ENCODE measurements around the gene SLC25A26. TPM values are rescaled to one million over a fixed set of nuclear protein-coding genes. Genes with fewer than 3 reads are reported as not detected.

The SLC25A26 gene
- total RNA-seq, 2 donors from 2014 or later: 8.6 to 9.2 TPM

DNA sequence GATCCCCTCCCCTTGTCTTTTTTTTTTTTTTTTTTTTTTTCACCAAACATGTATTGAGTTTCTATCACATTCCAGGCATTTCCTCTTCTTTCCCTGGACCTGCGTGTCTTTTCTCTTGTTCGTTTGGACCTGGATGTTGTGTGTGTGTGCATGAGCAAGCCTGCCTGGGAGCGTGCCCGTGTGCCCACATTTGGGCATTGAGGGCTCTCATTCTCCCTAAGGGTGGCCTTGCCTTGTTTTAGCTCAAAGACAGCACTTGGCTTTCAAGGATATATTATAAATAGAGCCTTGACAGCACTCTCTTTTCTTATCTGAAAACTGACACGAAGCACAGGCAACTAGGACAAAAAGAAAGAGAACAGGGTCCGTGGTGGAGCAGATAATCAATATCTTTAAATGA, 39.0 kb upstream of the SLC25A26 start:
- Histone ChIP-seq H3K4me3 (no peak overlapping the region), H3K9me3 (no peaks in the 10 kb centered on the region), H3K27me3 (no peaks in the 10 kb centered on the region), H3K4me1 (no peaks in the 10 kb centered on the region), H3K36me3 (replicated peaks in 1 of 2; ENCODE audit: insufficient read depth in 1 of 2, low read depth in 2 of 2) (no peaks in the 10 kb centered on the region), H3K27ac (no peak overlapping the region)
- DNase-seq (no peak), ATAC-seq (no peak)
- no peak for TF ChIP-seq POLR2A (IDR thresholded peaks at IDR 0.05)
- TF ChIP-seq, protein P1, sequence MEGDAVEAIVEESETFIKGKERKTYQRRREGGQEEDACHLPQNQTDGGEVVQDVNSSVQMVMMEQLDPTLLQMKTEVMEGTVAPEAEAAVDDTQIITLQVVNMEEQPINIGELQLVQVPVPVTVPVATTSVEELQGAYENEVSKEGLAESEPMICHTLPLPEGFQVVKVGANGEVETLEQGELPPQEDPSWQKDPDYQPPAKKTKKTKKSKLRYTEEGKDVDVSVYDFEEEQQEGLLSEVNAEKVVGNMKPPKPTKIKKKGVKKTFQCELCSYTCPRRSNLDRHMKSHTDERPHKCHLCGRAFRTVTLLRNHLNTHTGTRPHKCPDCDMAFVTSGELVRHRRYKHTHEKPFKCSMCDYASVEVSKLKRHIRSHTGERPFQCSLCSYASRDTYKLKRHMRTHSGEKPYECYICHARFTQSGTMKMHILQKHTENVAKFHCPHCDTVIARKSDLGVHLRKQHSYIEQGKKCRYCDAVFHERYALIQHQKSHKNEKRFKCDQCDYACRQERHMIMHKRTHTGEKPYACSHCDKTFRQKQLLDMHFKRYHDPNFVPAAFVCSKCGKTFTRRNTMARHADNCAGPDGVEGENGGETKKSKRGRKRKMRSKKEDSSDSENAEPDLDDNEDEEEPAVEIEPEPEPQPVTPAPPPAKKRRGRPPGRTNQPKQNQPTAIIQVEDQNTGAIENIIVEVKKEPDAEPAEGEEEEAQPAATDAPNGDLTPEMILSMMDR (IDR thresholded peaks at IDR 0.05): no peak
- WGBS, 2 donors: 47 to 48% methylated on average over 6 of the region's 6 CpGs
- intact Hi-C loops (cut with DNase I): no loop called here

GRCh38 chr3:66182246-66182645, 38.6 kb upstream of the SLC25A26 start:
- no peak for ATAC-seq
- no peak for DNase-seq
- Histone ChIP-seq H3K27me3 (no peaks in the 10 kb centered on the region), H3K4me3 (no peak overlapping the region), H3K36me3 (replicated peaks in 1 of 2; ENCODE audit: insufficient read depth in 1 of 2, low read depth in 2 of 2) (no peaks in the 10 kb centered on the region), H3K9me3 (no peaks in the 10 kb centered on the region), H3K4me1 (no peaks in the 10 kb centered on the region), H3K27ac (no peak overlapping the region)
- TF ChIP-seq POLR2A (IDR thresholded peaks at IDR 0.05): no peak
- TF ChIP-seq, protein P1 (IDR thresholded peaks at IDR 0.05): no peak
- intact Hi-C loops (cut with DNase I): no loop called here
- WGBS, 2 donors: 77 to 78% methylated on average over 6 of the region's 6 CpGs

GRCh38 chr3:66186545-66186944, 34.3 kb upstream of the SLC25A26 start:
- intact Hi-C loops (cut with DNase I): no loop called here
- no peaks in the 10 kb centered on the region for H3K36me3 ChIP-seq (replicated peaks in 1 of 2; ENCODE audit: insufficient read depth in 1 of 2, low read depth in 2 of 2)
- no peak for DNase-seq
- H3K4me3 ChIP-seq: no peak overlapping the region
- H3K27ac ChIP-seq: no peak overlapping the region
- H3K9me3 ChIP-seq: no peaks in the 10 kb centered on the region
- no peak for ATAC-seq
- TF ChIP-seq, protein P1 (IDR thresholded peaks at IDR 0.05): no peak
- no peak for TF ChIP-seq POLR2A (IDR thresholded peaks at IDR 0.05)
- no peaks in the 10 kb centered on the region for H3K27me3 ChIP-seq
- no peaks in the 10 kb centered on the region for H3K4me1 ChIP-seq

DNA sequence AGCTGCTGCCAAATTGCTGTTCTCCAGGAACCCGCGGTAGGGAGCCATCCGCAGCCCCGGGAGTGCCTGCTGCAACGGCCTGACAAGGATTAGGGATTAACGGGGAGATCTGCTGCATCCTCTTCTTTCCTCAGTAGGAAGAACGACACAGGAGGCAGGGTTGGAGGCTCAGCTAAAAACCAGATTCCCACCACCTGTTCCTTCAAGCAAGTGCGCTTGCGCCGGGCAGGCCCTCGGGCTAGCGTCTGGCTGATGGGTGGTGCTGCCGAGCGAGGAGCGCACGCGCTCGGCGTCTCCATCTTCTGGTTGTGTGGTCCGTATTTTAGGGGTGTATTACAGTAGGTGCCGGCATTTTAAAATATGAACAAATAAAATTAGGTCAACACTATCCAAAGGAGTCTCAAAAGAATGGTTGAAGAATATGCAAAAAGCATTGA, 25.4 kb upstream of the SLC25A26 start:
- intact Hi-C loops (cut with DNase I): no loop called here
- Histone ChIP-seq H3K36me3 (replicated peaks in 1 of 2; ENCODE audit: insufficient read depth in 1 of 2, low read depth in 2 of 2) (no peaks in the 10 kb centered on the region), H3K27ac (no peak overlapping the region), H3K9me3 (no peaks in the 10 kb centered on the region), H3K27me3 (no peaks in the 10 kb centered on the region), H3K4me1 (peaks cover 6% of the 10 kb centered on the region), H3K4me3 (no peak overlapping the region)
- TF ChIP-seq POLR2A (IDR thresholded peaks at IDR 0.05): no peak
- TF ChIP-seq, protein P1 (IDR thresholded peaks at IDR 0.05): peak in 2 of 7 experiments; percentile 13 to 16
- DNase-seq (peak; percentile 32 to 64 (median 52)), ATAC-seq (peak; percentile 38)
- whole genome bisulfite sequencing, 2 donors: 16 to 35% methylated on average over 17 to 21 of the region's 21 CpGs

DNA sequence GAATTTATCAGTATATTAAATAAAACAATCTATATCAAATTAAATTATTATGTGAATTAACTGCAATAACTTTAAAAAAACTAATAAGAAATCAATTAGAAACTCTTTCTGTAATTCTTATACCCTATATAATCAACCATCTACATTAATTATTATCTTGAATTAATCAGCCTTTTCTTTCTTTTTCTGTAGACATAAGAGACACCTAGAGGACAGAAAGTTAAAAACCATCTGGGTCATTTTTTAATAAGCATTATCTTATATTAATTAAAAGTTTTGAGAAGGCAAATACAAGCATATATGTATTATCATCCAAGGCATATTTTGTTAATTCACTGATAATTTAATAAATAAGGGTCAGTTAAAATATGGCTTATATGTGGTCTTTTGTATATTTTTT, 24.2 kb upstream of the SLC25A26 start:
- Histone ChIP-seq H3K4me3 (no peak overlapping the region), H3K27me3 (no peaks in the 10 kb centered on the region), H3K27ac (no peak overlapping the region), H3K4me1 (peaks cover 6% of the 10 kb centered on the region), H3K36me3 (replicated peaks in 1 of 2; ENCODE audit: insufficient read depth in 1 of 2, low read depth in 2 of 2) (no peaks in the 10 kb centered on the region), H3K9me3 (no peaks in the 10 kb centered on the region)
- no peak for ATAC-seq
- no peak for DNase-seq
- TF ChIP-seq, protein P1 (IDR thresholded peaks at IDR 0.05): peak in 6 of 7 experiments; percentile 4 to 41 (median 24)
- no peak for TF ChIP-seq POLR2A (IDR thresholded peaks at IDR 0.05)
- intact Hi-C loops (cut with DNase I): no loop called here

All from body of pancreas (tissue), 4 donors.